ENCODE measurements around the gene EXOC3L4. TPM values are rescaled to one million over a fixed set of nuclear protein-coding genes. Genes with fewer than 3 reads are reported as not detected.

Gene EXOC3L4
- total and polyA plus RNA-seq, 2 donors from 2014 or later = 11.6 to 15.6 TPM

- H3K9me3 ChIP-seq (ENCODE audit: control insufficient read depth in 2 of 3, insufficient read depth in 1 of 3, low read length in 3 of 3) = no peaks in the 10 kb centered on the region
- H3K4me1 ChIP-seq (ENCODE audit: control insufficient read depth in 2 of 3, insufficient read depth in 2 of 3, low read depth in 1 of 3, low read length in 3 of 3) = peaks cover 0 to 23% (median 6%) of the 10 kb centered on the region in 3 donors
- H3K27ac ChIP-seq (ENCODE audit: low read depth in 2 of 2, low read length in 2 of 2) = peak overlapping the region; percentile 86 to 89
- H3K9ac ChIP-seq (ENCODE audit: low read length in 3 of 3) = peak overlapping the region; percentile 36 to 85 (median 65)
- no peaks in the 10 kb centered on the region for H3K36me3 ChIP-seq (ENCODE audit: control insufficient read depth in 2 of 3, insufficient read depth in 3 of 3, low read length in 3 of 3)
- FAIRE-seq (no peak), DNase-seq (peak; percentile 82 to 93 (median 92))
- TF ChIP-seq, protein P1, sequence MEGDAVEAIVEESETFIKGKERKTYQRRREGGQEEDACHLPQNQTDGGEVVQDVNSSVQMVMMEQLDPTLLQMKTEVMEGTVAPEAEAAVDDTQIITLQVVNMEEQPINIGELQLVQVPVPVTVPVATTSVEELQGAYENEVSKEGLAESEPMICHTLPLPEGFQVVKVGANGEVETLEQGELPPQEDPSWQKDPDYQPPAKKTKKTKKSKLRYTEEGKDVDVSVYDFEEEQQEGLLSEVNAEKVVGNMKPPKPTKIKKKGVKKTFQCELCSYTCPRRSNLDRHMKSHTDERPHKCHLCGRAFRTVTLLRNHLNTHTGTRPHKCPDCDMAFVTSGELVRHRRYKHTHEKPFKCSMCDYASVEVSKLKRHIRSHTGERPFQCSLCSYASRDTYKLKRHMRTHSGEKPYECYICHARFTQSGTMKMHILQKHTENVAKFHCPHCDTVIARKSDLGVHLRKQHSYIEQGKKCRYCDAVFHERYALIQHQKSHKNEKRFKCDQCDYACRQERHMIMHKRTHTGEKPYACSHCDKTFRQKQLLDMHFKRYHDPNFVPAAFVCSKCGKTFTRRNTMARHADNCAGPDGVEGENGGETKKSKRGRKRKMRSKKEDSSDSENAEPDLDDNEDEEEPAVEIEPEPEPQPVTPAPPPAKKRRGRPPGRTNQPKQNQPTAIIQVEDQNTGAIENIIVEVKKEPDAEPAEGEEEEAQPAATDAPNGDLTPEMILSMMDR (IDR thresholded peaks at IDR 0.05; ENCODE audit: borderline replicate concordance, extremely low read depth, insufficient read depth) = no peak
- intact Hi-C loops (cut with DNase I) = no loop called here
- no peaks in the 10 kb centered on the region for H3K27me3 ChIP-seq (ENCODE audit: control insufficient read depth, insufficient read depth, low read length)
- H3K4me3 ChIP-seq (ENCODE audit: low read length in 3 of 3) = peak overlapping the region; percentile 71 to 82 (median 76)
These were observed 38.0 kb upstream of the EXOC3L4 start for GRCh38 chr14:103056322-103057027.

- FAIRE-seq (no peak), DNase-seq (peak in 2 of 5 donors; percentile 75 to 86)
- Histone ChIP-seq H3K36me3 (ENCODE audit: control insufficient read depth in 2 of 3, insufficient read depth in 3 of 3, low read length in 3 of 3) (no peaks in the 10 kb centered on the region), H3K4me3 (ENCODE audit: low read length in 3 of 3) (peak overlapping the region; percentile 71 to 82 (median 76)), H3K27me3 (ENCODE audit: control insufficient read depth, insufficient read depth, low read length) (no peaks in the 10 kb centered on the region), H3K4me1 (ENCODE audit: control insufficient read depth in 2 of 3, insufficient read depth in 2 of 3, low read depth in 1 of 3, low read length in 3 of 3) (peaks cover 0 to 23% (median under 1%) of the 10 kb centered on the region in 3 donors), H3K9me3 (ENCODE audit: control insufficient read depth in 2 of 3, insufficient read depth in 1 of 3, low read length in 3 of 3) (no peaks in the 10 kb centered on the region), H3K27ac (ENCODE audit: low read depth in 2 of 2, low read length in 2 of 2) (peak overlapping the region; percentile 86 to 89), H3K9ac (ENCODE audit: low read length in 3 of 3) (peak overlapping the region; percentile 36 to 85 (median 65))
- TF ChIP-seq, protein P1 (IDR thresholded peaks at IDR 0.05; ENCODE audit: borderline replicate concordance, extremely low read depth, insufficient read depth) = no peak
- intact Hi-C loops (cut with DNase I) = no loop called here
These were observed 37.5 kb upstream of the EXOC3L4 start for GRCh38 chr14:103057028-103057371.

- Histone ChIP-seq H3K4me3 (ENCODE audit: low read length in 3 of 3) (peak within 1 kb of the TSS; percentile 71 to 84 (median 82)), H3K27ac (ENCODE audit: low read depth in 2 of 2, low read length in 2 of 2) (peak within 1 kb of the TSS; percentile 86 to 89), H3K27me3 (ENCODE audit: control insufficient read depth, insufficient read depth, low read length) (no peaks in the 10 kb centered on the region), H3K9ac (ENCODE audit: low read length in 3 of 3) (peak within 1 kb of the TSS; percentile 36 to 85 (median 85)), H3K9me3 (ENCODE audit: control insufficient read depth in 2 of 3, insufficient read depth in 1 of 3, low read length in 3 of 3) (no peaks in the 10 kb centered on the region), H3K36me3 (ENCODE audit: control insufficient read depth in 2 of 3, insufficient read depth in 3 of 3, low read length in 3 of 3) (no peaks in the 10 kb centered on the region), H3K4me1 (ENCODE audit: control insufficient read depth in 2 of 3, insufficient read depth in 2 of 3, low read depth in 1 of 3, low read length in 3 of 3) (peaks cover 0 to 23% (median 0%) of the 10 kb centered on the region in 3 donors)
- intact Hi-C loops (cut with DNase I) = no loop called here
- FAIRE-seq (no peak), DNase-seq (peak; percentile 94 to 98 (median 96))
- TF ChIP-seq, protein P1 (IDR thresholded peaks at IDR 0.05; ENCODE audit: borderline replicate concordance, extremely low read depth, insufficient read depth) = no peak
These were observed 37.0 kb upstream of the EXOC3L4 start, which contains the start of gene CDC42BPB for GRCh38 chr14:103057372-103058163. CDC42BPB (minus strand) TSS chr14:103057549; CDS start chr14:103057173, 376 bp downstream.
